ENCODE results near the gene SYT6. TPM values are rescaled to one million over a fixed set of nuclear protein-coding genes. Genes with fewer than 3 reads are reported as not detected.

SYT6 gene
- total RNA-seq, 1 experiment from 2014 or later, result not detected

GRCh38 chr1:114089502-114090138 is 64.0 kb downstream of the SYT6 start:
- no peak for TF ChIP-seq EZH2phosphoT487 (IDR thresholded peaks at IDR 0.05; ENCODE audit: borderline replicate concordance)
- no peak for TF ChIP-seq CEBPB (IDR thresholded peaks at IDR 0.05; ENCODE audit: low read depth)
- no peak for TF ChIP-seq TCF7L2 (IDR thresholded peaks at IDR 0.05; ENCODE audit: borderline replicate concordance, extremely low read depth, insufficient read depth, insufficient read length)
- no peak for TF ChIP-seq POLR2AphosphoS5 (IDR thresholded peaks at IDR 0.05; ENCODE audit: low read depth, low read length)
- TF ChIP-seq FOSL1 (IDR thresholded peaks at IDR 0.05; ENCODE audit: low read depth), result no peak
- TF ChIP-seq RAD21 (IDR thresholded peaks at IDR 0.05; ENCODE audit: low read depth), result no peak
- TF ChIP-seq ELF1 (IDR thresholded peaks at IDR 0.05; ENCODE audit: borderline replicate concordance, low read depth), result no peak
- TF ChIP-seq ATF3 (IDR thresholded peaks at IDR 0.05), result no peak
- no peak for TF ChIP-seq YY1 (IDR thresholded peaks at IDR 0.05; ENCODE audit: extremely low read depth, insufficient replicate concordance, low read depth, low read length)
- TF ChIP-seq MAX (IDR thresholded peaks at IDR 0.05), result no peak
- no peak for TF ChIP-seq CBX3 (IDR thresholded peaks at IDR 0.05; ENCODE audit: low read depth)
- TF ChIP-seq EZH2 (IDR thresholded peaks at IDR 0.05), result no peak
- TF ChIP-seq SP1 (IDR thresholded peaks at IDR 0.05; ENCODE audit: low read depth), result no peak
- no peak overlapping the region for H3K27ac ChIP-seq (ENCODE audit: low read depth, low read length)
- POLR2A ChIA-PET, result no interaction called here
- no TSS peak for BruUV-seq (replicated peaks)
- H3K4me1 ChIP-seq (ENCODE audit: control insufficient read depth in 1 of 2, insufficient read depth in 2 of 2, low read length in 2 of 2), result no peaks in the 10 kb centered on the region
- no peak for DNase-seq (ENCODE audit: low read depth, low spot score)
- no peak for ATAC-seq
- RAD21 ChIA-PET (ENCODE audit: low non-redundant PET in 1 of 2, low total read pairs in 2 of 2, uncharacterized antibody in 2 of 2, unreplicated experiment in 2 of 2), result no interaction called here
- H2AFZ ChIP-seq (ENCODE audit: low read depth, low read length, poor library complexity, severe bottlenecking), result no peak overlapping the region
- H3K4me3 ChIP-seq (replicated peaks in 1 of 2; ENCODE audit: low read depth in 1 of 2, low read length in 2 of 2), result no peak overlapping the region
- H3K36me3 ChIP-seq (ENCODE audit: control insufficient read depth in 1 of 2, insufficient read depth in 2 of 2, low read length in 2 of 2), result no peaks in the 10 kb centered on the region
- CTCF ChIA-PET, result no interaction called here
- no peaks in the 10 kb centered on the region for H3K79me2 ChIP-seq (ENCODE audit: insufficient read depth, low read length)
- H4K20me1 ChIP-seq (ENCODE audit: insufficient read depth), result no peaks in the 10 kb centered on the region
- H3K27me3 ChIP-seq (ENCODE audit: insufficient read depth, low read length), result peaks cover 66% of the 10 kb centered on the region
- intact Hi-C loops (cut with micrococcal nuclease), result no loop called here
- H3K9me2 ChIP-seq (ENCODE audit: insufficient read depth), result no peaks in the 10 kb centered on the region
- H3K4me2 ChIP-seq (ENCODE audit: low read length), result no peak overlapping the region
- H3K9me3 ChIP-seq (ENCODE audit: control insufficient read depth in 1 of 2, insufficient read depth in 1 of 2, low read depth in 1 of 2, low read length in 2 of 2), result no peaks in the 10 kb centered on the region
- no peak overlapping the region for H3K9ac ChIP-seq (ENCODE audit: low read length)
